ENCODE measurements around the gene EYA4. TPM values are rescaled to one million over a fixed set of nuclear protein-coding genes. Genes with fewer than 3 reads are reported as not detected.
A peak's percentile ranks its signal among the peaks of the same experiment; 100 is the strongest.

The EYA4 gene
- total RNA-seq: under 1 TPM; 0.11 to 0.26 TPM
- 3.3 TPM for polyA plus RNA-seq (2013, experiment 1 of 2)
- 2.8 TPM for polyA plus RNA-seq (2013, experiment 2 of 2)
- long read RNA-seq, experiment 1: 0 reads
- long read RNA-seq, experiment 2, partial matches to known transcripts: 0 of 2 reads
- long read RNA-seq, experiment 2, other reads (novel, unspliced or antisense): 2 of 2 reads
- long read RNA-seq, experiment 3: 0 reads
- long read RNA-seq, experiment 4: 0 reads

- TF ChIP-seq, protein P1, sequence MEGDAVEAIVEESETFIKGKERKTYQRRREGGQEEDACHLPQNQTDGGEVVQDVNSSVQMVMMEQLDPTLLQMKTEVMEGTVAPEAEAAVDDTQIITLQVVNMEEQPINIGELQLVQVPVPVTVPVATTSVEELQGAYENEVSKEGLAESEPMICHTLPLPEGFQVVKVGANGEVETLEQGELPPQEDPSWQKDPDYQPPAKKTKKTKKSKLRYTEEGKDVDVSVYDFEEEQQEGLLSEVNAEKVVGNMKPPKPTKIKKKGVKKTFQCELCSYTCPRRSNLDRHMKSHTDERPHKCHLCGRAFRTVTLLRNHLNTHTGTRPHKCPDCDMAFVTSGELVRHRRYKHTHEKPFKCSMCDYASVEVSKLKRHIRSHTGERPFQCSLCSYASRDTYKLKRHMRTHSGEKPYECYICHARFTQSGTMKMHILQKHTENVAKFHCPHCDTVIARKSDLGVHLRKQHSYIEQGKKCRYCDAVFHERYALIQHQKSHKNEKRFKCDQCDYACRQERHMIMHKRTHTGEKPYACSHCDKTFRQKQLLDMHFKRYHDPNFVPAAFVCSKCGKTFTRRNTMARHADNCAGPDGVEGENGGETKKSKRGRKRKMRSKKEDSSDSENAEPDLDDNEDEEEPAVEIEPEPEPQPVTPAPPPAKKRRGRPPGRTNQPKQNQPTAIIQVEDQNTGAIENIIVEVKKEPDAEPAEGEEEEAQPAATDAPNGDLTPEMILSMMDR (conservative IDR thresholded peaks at IDR 0.05): no peak
- Histone ChIP-seq H3K4me3 (ENCODE audit: low read length) (peak within 1 kb of the TSS; percentile 86), H3K9me3 (ENCODE audit: control insufficient read depth, low read length) (no peaks in the 10 kb centered on the region), H3K27me3 (ENCODE audit: control insufficient read depth, insufficient read depth, low read length, poor library complexity, severe bottlenecking) (peaks cover 75% of the 10 kb centered on the region), H3K9ac (ENCODE audit: extremely low read depth, low read length, poor library complexity, severe bottlenecking) (peak within 1 kb of the TSS; percentile 21), H3K27ac (ENCODE audit: low read depth, low read length) (no peak within 1 kb of the TSS), H3K4me1 (ENCODE audit: control insufficient read depth, insufficient read depth, low read length) (no peaks in the 10 kb centered on the region), H3K36me3 (ENCODE audit: control insufficient read depth, insufficient read depth, low read length) (no peaks in the 10 kb centered on the region)
- Mint-ChIP-seq H3K4me3 (peak within 1 kb of the TSS; percentile 74), H3K27me3 (ENCODE audit: insufficient read depth) (peaks cover 65% of the 10 kb centered on the region), H3K27ac (no peak within 1 kb of the TSS), H3K9me3 (no peaks in the 10 kb centered on the region), H3K36me3 (ENCODE audit: low read depth) (no peaks in the 10 kb centered on the region), H3K4me1 (peaks cover 13% of the 10 kb centered on the region)
- WGBS, 2 experiments (ENCODE audit: insufficient coverage in 1 of 2, insufficient read length in 1 of 2): 0% methylated on average over 19 to 84 of the region's 84 CpGs
- DNase-seq: peak; percentile 75
Measured at GRCh38 chr6:133241086-133241900, at the start of gene EYA4. EYA4 (plus strand) TSS chr6:133241357; CDS start chr6:133274781, 33,424 bp downstream.

- no peak for DNase-seq
- Histone ChIP-seq H3K9me3 (ENCODE audit: control insufficient read depth, low read length) (no peaks in the 10 kb centered on the region), H3K36me3 (ENCODE audit: control insufficient read depth, insufficient read depth, low read length) (no peaks in the 10 kb centered on the region), H3K9ac (ENCODE audit: extremely low read depth, low read length, poor library complexity, severe bottlenecking) (no peak overlapping the region), H3K27me3 (ENCODE audit: control insufficient read depth, insufficient read depth, low read length, poor library complexity, severe bottlenecking) (no peaks in the 10 kb centered on the region), H3K27ac (ENCODE audit: low read depth, low read length) (no peak overlapping the region), H3K4me1 (ENCODE audit: control insufficient read depth, insufficient read depth, low read length) (peaks cover 5% of the 10 kb centered on the region), H3K4me3 (ENCODE audit: low read length) (no peak overlapping the region)
- Mint-ChIP-seq H3K9me3 (peaks cover 2% of the 10 kb centered on the region), H3K36me3 (ENCODE audit: low read depth) (no peaks in the 10 kb centered on the region), H3K27ac (no peak overlapping the region), H3K4me1 (peaks cover 19% of the 10 kb centered on the region), H3K27me3 (ENCODE audit: insufficient read depth) (no peaks in the 10 kb centered on the region), H3K4me3 (no peak overlapping the region)
- TF ChIP-seq, protein P1 (conservative IDR thresholded peaks at IDR 0.05): no peak
- WGBS, 2 experiments (ENCODE audit: insufficient coverage in 1 of 2, insufficient read length in 1 of 2): 80% methylated on average over 1 of the region's 1 CpG; no CpG with 5 or more reads in 1 of the 2 experiments
Measured at GRCh38 chr6:133193396-133193795, 47.8 kb upstream of the EYA4 start.

DNA sequence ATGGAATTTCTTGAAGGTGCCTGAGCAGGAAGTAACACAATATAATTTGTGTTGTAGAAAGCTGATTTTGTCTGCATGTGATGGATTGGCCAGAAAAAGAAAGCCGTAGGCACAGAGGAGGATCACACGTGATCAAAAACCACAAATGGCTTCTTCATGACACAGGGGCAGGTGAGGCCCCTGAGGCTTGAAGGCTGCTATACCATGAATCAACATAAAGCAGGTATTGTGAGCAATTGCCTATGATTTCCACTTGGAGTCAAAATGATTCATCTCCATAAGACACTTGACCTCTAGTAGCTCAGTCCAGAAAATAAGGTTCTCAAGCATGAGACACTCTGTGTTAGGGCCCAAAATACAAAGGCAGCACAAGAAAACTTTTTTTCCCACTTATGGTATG, 42.4 kb upstream of the EYA4 start:
- Mint-ChIP-seq H3K27ac (no peak overlapping the region), H3K27me3 (ENCODE audit: insufficient read depth) (no peaks in the 10 kb centered on the region), H3K36me3 (ENCODE audit: low read depth) (no peaks in the 10 kb centered on the region), H3K4me3 (no peak overlapping the region), H3K9me3 (peaks cover 2% of the 10 kb centered on the region), H3K4me1 (no peaks in the 10 kb centered on the region)
- Histone ChIP-seq H3K27ac (ENCODE audit: low read depth, low read length) (no peak overlapping the region), H3K4me1 (ENCODE audit: control insufficient read depth, insufficient read depth, low read length) (no peaks in the 10 kb centered on the region), H3K9ac (ENCODE audit: extremely low read depth, low read length, poor library complexity, severe bottlenecking) (no peak overlapping the region), H3K36me3 (ENCODE audit: control insufficient read depth, insufficient read depth, low read length) (no peaks in the 10 kb centered on the region), H3K27me3 (ENCODE audit: control insufficient read depth, insufficient read depth, low read length, poor library complexity, severe bottlenecking) (no peaks in the 10 kb centered on the region), H3K4me3 (ENCODE audit: low read length) (no peak overlapping the region), H3K9me3 (ENCODE audit: control insufficient read depth, low read length) (no peaks in the 10 kb centered on the region)
- no peak for DNase-seq
- WGBS, 2 experiments (ENCODE audit: insufficient coverage in 1 of 2, insufficient read length in 1 of 2): 92 to 95% methylated on average over 2 of the region's 2 CpGs
- TF ChIP-seq, protein P1 (conservative IDR thresholded peaks at IDR 0.05): no peak

Data from endodermal cell (in vitro differentiated cells).